H9 (cell line): ENCODE results near the gene TAOK2. TPM values are rescaled to one million over a fixed set of nuclear protein-coding genes. Genes with fewer than 3 reads are reported as not detected.
"Not testable (repeated sequence)": the region's sequence is repeated elsewhere in the genome, so short reads cannot be mapped to it uniquely, and the experiment has no call there.

ENCODE experiments used
- DNase-seq: peaks from one replicate; pipeline ENCODE4 v3.0.0-alpha.2; 2017
- H2AFZ ChIP-seq: one replicate; pipeline ENCODE4 v1.6.1; 2013; ENCODE audit warnings: mild to moderate bottlenecking, low read length, control low read depth, moderate library complexity
- H2AK5ac ChIP-seq: 2 replicates; pipeline ENCODE4 v1.6.1; 2013; ENCODE audit warnings: low read length, control low read depth, mixed read lengths; ENCODE audit not compliant: insufficient read length
- H2BK120ac ChIP-seq: one replicate; pipeline ENCODE4 v1.6.1; 2013; ENCODE audit warnings: low read depth, mild to moderate bottlenecking, low read length, control low read depth, inconsistent platforms; ENCODE audit not compliant: poor library complexity, severe bottlenecking
- H2BK12ac ChIP-seq: 2 replicates; pipeline ENCODE4 v1.6.1; 2013; ENCODE audit warnings: low read length, control low read depth, mixed read lengths, low read depth; ENCODE audit not compliant: insufficient read length
- H2BK15ac ChIP-seq: 2 replicates; pipeline ENCODE4 v1.6.1; 2013; ENCODE audit warnings: low read depth, low read length, control low read depth
- H2BK20ac ChIP-seq: one replicate; pipeline ENCODE4 v1.6.1; 2013; ENCODE audit warnings: low read depth, mild to moderate bottlenecking, low read length, control low read depth, inconsistent platforms; ENCODE audit not compliant: poor library complexity, severe bottlenecking
- H2BK5ac ChIP-seq: 2 replicates; pipeline ENCODE4 v1.6.1; 2013; ENCODE audit warnings: low read length, control low read depth, mixed read lengths; ENCODE audit not compliant: insufficient read length
- H3K14ac ChIP-seq: 2 replicates; pipeline ENCODE4 v1.6.1; 2013; ENCODE audit warnings: low read length, control low read depth; ENCODE audit not compliant: insufficient read depth
- H3K18ac ChIP-seq: 2 replicates; pipeline ENCODE4 v1.6.1; 2013; ENCODE audit warnings: low read depth, mild to moderate bottlenecking, mixed read lengths, low read length, control low read depth; ENCODE audit not compliant: insufficient read length
- H3K23ac ChIP-seq: 2 replicates; pipeline ENCODE4 v1.6.1; 2013; ENCODE audit warnings: low read length, control low read depth, mixed read lengths, low read depth; ENCODE audit not compliant: insufficient read length
- H3K23me2 ChIP-seq: 2 replicates; pipeline ENCODE4 v1.6.1; 2013; ENCODE audit warnings: low read depth, mild to moderate bottlenecking, mixed read lengths, low read length, control low read depth; ENCODE audit not compliant: insufficient read length, poor library complexity, severe bottlenecking
- H3K27ac ChIP-seq: 2 replicates; pipeline ENCODE4 v1.5.1; 2013; ENCODE audit warnings: low read length, control low read depth, mixed read lengths, low read depth; ENCODE audit not compliant: insufficient read length
- H3K27me3 ChIP-seq: 2 replicates; pipeline ENCODE4 v1.6.1; 2013; ENCODE audit warnings: low read length, control low read depth, inconsistent platforms; ENCODE audit not compliant: insufficient read depth
- H3K4ac ChIP-seq: 2 replicates; pipeline ENCODE4 v1.6.1; 2013; ENCODE audit warnings: low read depth, mild to moderate bottlenecking, control low read depth, inconsistent platforms, low read length, moderate library complexity
- H3K4me1 ChIP-seq: 2 replicates; pipeline ENCODE4 v1.6.1; 2013; ENCODE audit warnings: low read length, control low read depth, inconsistent platforms; ENCODE audit not compliant: insufficient read depth
- H3K4me2 ChIP-seq: 2 replicates; pipeline ENCODE4 v1.6.1; 2013; ENCODE audit warnings: low read length, control low read depth, mixed read lengths; ENCODE audit not compliant: insufficient read length, insufficient read depth
- H3K56ac ChIP-seq: 2 replicates; pipeline ENCODE4 v1.6.1; 2013; ENCODE audit warnings: low read depth, mild to moderate bottlenecking, mixed read lengths, low read length, control low read depth; ENCODE audit not compliant: insufficient read length
- H3K79me1 ChIP-seq: 2 replicates; pipeline ENCODE4 v1.6.1; 2013; ENCODE audit warnings: low read depth, mild to moderate bottlenecking, moderate library complexity, low read length, control low read depth, inconsistent platforms; ENCODE audit not compliant: insufficient read depth, poor library complexity, severe bottlenecking
- H3K79me2 ChIP-seq: 2 replicates; pipeline ENCODE4 v1.6.1; 2013; ENCODE audit warnings: low read length, control low read depth, inconsistent platforms; ENCODE audit not compliant: insufficient read depth
- H3K9ac ChIP-seq: 2 replicates; pipeline ENCODE4 v1.6.1; 2013; ENCODE audit warnings: low read length, control low read depth, mixed read lengths; ENCODE audit not compliant: insufficient read length; ENCODE audit errors: extremely low read depth
- H3K9me3 ChIP-seq: one replicate; pipeline ENCODE4 v1.6.1; 2013; ENCODE audit warnings: low read depth, low read length, inconsistent platforms; ENCODE audit not compliant: control insufficient read depth
- H3T11ph ChIP-seq: one replicate; pipeline ENCODE4 v1.6.1; 2013; ENCODE audit warnings: mild to moderate bottlenecking, low read length, control low read depth, inconsistent platforms
- H4K20me1 ChIP-seq: one replicate; pipeline ENCODE4 v1.6.1; 2013; ENCODE audit not compliant: control insufficient read depth, insufficient read length, insufficient read depth
- H4K5ac ChIP-seq: 2 replicates; pipeline ENCODE4 v1.6.1; 2013; ENCODE audit warnings: low read depth, mild to moderate bottlenecking, mixed read lengths, low read length, control low read depth; ENCODE audit not compliant: insufficient read length
- H4K8ac ChIP-seq: replicated peaks from 2 replicates; pipeline ENCODE4 v1.6.1; 2013; ENCODE audit warnings: low read length, control low read depth, mixed read lengths, low read depth; ENCODE audit not compliant: insufficient read length
- H4K91ac ChIP-seq: 2 replicates; pipeline ENCODE4 v1.6.1; 2013; ENCODE audit warnings: low read depth, mild to moderate bottlenecking, moderate library complexity, mixed read lengths, low read length, control low read depth; ENCODE audit not compliant: insufficient read length
- H3K27ac Mint-ChIP-seq, 3 experiments: 2 replicates in 2 of 3; 3 replicates in 1 of 3; pipeline ENCODE4 v1.8.0; 2020 to 2021; ENCODE audit warnings: mixed read lengths in 3 of 3, mild to moderate bottlenecking in 1 of 3, moderate library complexity in 1 of 3
- H3K27me3 Mint-ChIP-seq: 2 replicates; pipeline ENCODE4 v1.8.0; 2021; ENCODE audit warnings: low read depth, mild to moderate bottlenecking, moderate library complexity, mixed read lengths
- H3K36me3 Mint-ChIP-seq, 3 experiments: 2 replicates in 2 of 3; 3 replicates in 1 of 3; pipeline ENCODE4 v1.8.0; 2020 to 2021; ENCODE audit warnings: low read depth in 3 of 3, mixed read lengths in 3 of 3; ENCODE audit not compliant: insufficient read depth in 1 of 3
- H3K4me1 Mint-ChIP-seq, 2 experiments: 2 replicates each; pipeline ENCODE4 v1.8.0; 2020; ENCODE audit warnings: mixed read lengths in 2 of 2
- H3K4me3 Mint-ChIP-seq, 2 experiments: 2 replicates in 1 of 2; 3 replicates in 1 of 2; pipeline ENCODE4 v1.8.0; 2020 to 2021; ENCODE audit warnings: mild to moderate bottlenecking in 2 of 2, mixed read lengths in 2 of 2, moderate library complexity in 1 of 2
- H3K9me3 Mint-ChIP-seq, 2 experiments: 2 replicates in 1 of 2; 3 replicates in 1 of 2; pipeline ENCODE4 v1.8.0; 2020; ENCODE audit warnings: mild to moderate bottlenecking in 2 of 2, mixed read lengths in 2 of 2, moderate library complexity in 1 of 2
- WGBS: extraction: QIAGEN DNeasy Blood & Tissue Kit; methylation state at CpG from one replicate; pipeline ENCODE4 v1.1.7; 2013; ENCODE audit warnings: missing lambda C conversion rate, low lambda C conversion rate, mixed read lengths; ENCODE audit not compliant: insufficient read length; ENCODE audit errors: extremely low coverage; 5-methylcytosine and 5-hydroxymethylcytosine counted together
- total RNA-seq: library from RNA; stranded (reverse); gene quantifications from 2 replicates; pipeline ENCODE4 v1.2.1, GENCODE V29; 2021
- TF ChIP-seq, protein P1 (sequence below): fragments of 200-600 bp; sonication (generic); conservative IDR thresholded peaks from 3 replicates; pipeline ENCODE4 v1.8.0; 2021; ENCODE audit warnings: antibody characterized with exemption, mild to moderate bottlenecking

TAOK2 gene
- total RNA-seq, 1 experiment from 2014 or later: 43.9 TPM

GRCh38 chr16:29927070-29927905 lies 46.4 kb upstream of the TAOK2 start:
- Mint-ChIP-seq H3K27me3 (no peaks in the 10 kb centered on the region), H3K4me3 (peak overlapping the region; percentile 89 to 96), H3K9me3 (no peaks in the 10 kb centered on the region), H3K4me1 (peaks cover 21 to 30% of the 10 kb centered on the region in 2 experiments), H3K36me3 (peaks cover 2 to 15% (median 8%) of the 10 kb centered on the region in 3 experiments; a peak in 6 of 7 replicates), H3K27ac (peak overlapping the region in 2 of 3 experiments; percentile 9 to 98; a peak in 1 of 7 replicates)
- no peak overlapping the region for H3K14ac ChIP-seq
- H2BK120ac ChIP-seq: no peak overlapping the region
- H3K79me1 ChIP-seq: no peaks in the 10 kb centered on the region
- H3K23ac ChIP-seq: no peak overlapping the region
- H3K4me1 ChIP-seq: peaks cover 8% of the 10 kb centered on the region; the same call in 1 of the 2 replicates
- H4K5ac ChIP-seq: no peak overlapping the region
- no peak overlapping the region for H3K18ac ChIP-seq
- TF ChIP-seq, protein P1, sequence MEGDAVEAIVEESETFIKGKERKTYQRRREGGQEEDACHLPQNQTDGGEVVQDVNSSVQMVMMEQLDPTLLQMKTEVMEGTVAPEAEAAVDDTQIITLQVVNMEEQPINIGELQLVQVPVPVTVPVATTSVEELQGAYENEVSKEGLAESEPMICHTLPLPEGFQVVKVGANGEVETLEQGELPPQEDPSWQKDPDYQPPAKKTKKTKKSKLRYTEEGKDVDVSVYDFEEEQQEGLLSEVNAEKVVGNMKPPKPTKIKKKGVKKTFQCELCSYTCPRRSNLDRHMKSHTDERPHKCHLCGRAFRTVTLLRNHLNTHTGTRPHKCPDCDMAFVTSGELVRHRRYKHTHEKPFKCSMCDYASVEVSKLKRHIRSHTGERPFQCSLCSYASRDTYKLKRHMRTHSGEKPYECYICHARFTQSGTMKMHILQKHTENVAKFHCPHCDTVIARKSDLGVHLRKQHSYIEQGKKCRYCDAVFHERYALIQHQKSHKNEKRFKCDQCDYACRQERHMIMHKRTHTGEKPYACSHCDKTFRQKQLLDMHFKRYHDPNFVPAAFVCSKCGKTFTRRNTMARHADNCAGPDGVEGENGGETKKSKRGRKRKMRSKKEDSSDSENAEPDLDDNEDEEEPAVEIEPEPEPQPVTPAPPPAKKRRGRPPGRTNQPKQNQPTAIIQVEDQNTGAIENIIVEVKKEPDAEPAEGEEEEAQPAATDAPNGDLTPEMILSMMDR: no peak
- H4K8ac ChIP-seq: no peak overlapping the region
- peaks cover 20% of the 10 kb centered on the region for H3K23me2 ChIP-seq
- H4K20me1 ChIP-seq: no peaks in the 10 kb centered on the region
- no peak overlapping the region for H2AFZ ChIP-seq
- no peaks in the 10 kb centered on the region for H3K27me3 ChIP-seq
- H2BK20ac ChIP-seq: no peak overlapping the region
- H3K4me2 ChIP-seq: peak overlapping the region; percentile 85
- DNase-seq: no peak
- H3T11ph ChIP-seq: no peak overlapping the region
- H2BK5ac ChIP-seq: no peak overlapping the region
- H3K27ac ChIP-seq: no peak overlapping the region
- no peaks in the 10 kb centered on the region for H3K79me2 ChIP-seq
- no peak overlapping the region for H2AK5ac ChIP-seq
- H3K9me3 ChIP-seq: no peaks in the 10 kb centered on the region
- no peak overlapping the region for H4K91ac ChIP-seq
- no CpG with 5 or more reads among the region's 12 CpGs for WGBS
- no peak overlapping the region for H2BK15ac ChIP-seq
- no peak overlapping the region for H2BK12ac ChIP-seq
- no peak overlapping the region for H3K56ac ChIP-seq
- no peak overlapping the region for H3K4ac ChIP-seq
- H3K9ac ChIP-seq: peak overlapping the region; percentile 91

DNA sequence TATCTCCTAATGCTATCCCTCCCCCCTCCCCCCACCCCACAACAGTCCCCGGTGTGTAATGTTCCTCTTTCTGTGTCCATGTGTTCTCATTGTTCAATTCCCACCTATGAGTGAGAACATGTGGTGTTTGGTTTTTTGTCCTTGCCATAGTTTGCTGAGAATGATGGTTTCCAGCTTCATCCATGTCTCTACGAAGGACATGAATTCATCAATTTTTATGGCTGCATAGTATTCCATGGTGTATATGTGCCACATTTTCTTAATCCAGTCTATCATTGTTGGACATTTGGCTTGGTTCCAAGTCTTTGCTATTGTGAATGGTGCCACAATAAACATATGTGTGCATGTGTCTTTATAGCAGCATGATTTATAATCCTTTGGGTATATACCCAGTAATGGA lies 41.9 kb upstream of the TAOK2 start:
- H2BK5ac ChIP-seq, H3K79me2 ChIP-seq, H2AFZ ChIP-seq, H2AK5ac ChIP-seq, H3K9ac ChIP-seq, H3K14ac ChIP-seq, H2BK120ac ChIP-seq, H4K91ac ChIP-seq, H3K79me1 ChIP-seq, H3K4me3 Mint-ChIP-seq, H3K27me3 Mint-ChIP-seq, H3K36me3 Mint-ChIP-seq, H3K27ac ChIP-seq, H4K20me1 ChIP-seq, H3K4ac ChIP-seq, H3K9me3 Mint-ChIP-seq, H3K4me1 ChIP-seq, H2BK12ac ChIP-seq, H3K9me3 ChIP-seq, H3T11ph ChIP-seq, H3K56ac ChIP-seq, H3K4me2 ChIP-seq, H2BK20ac ChIP-seq, H3K18ac ChIP-seq, H4K8ac ChIP-seq, H3K27ac Mint-ChIP-seq, DNase-seq, H3K23ac ChIP-seq, H3K23me2 ChIP-seq, H3K27me3 ChIP-seq, H2BK15ac ChIP-seq, H4K5ac ChIP-seq: not testable (repeated sequence)
- no CpG with 5 or more reads among the region's 2 CpGs for WGBS
- H3K4me1 Mint-ChIP-seq: peaks cover 9 to 14% of the 10 kb centered on the region in 2 experiments
